ENCODE measurements around the gene BMP6. TPM values are rescaled to one million over a fixed set of nuclear protein-coding genes. Genes with fewer than 3 reads are reported as not detected.

The BMP6 gene
- total and polyA plus RNA-seq, 2 of the 8 experiments (the other 6 are each of a cell fraction or from before 2014, with no cell fraction given) = 2.0 to 2.1 TPM

- TF ChIP-seq, protein P1, sequence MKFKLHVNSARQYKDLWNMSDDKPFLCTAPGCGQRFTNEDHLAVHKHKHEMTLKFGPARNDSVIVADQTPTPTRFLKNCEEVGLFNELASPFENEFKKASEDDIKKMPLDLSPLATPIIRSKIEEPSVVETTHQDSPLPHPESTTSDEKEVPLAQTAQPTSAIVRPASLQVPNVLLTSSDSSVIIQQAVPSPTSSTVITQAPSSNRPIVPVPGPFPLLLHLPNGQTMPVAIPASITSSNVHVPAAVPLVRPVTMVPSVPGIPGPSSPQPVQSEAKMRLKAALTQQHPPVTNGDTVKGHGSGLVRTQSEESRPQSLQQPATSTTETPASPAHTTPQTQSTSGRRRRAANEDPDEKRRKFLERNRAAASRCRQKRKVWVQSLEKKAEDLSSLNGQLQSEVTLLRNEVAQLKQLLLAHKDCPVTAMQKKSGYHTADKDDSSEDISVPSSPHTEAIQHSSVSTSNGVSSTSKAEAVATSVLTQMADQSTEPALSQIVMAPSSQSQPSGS (IDR thresholded peaks at IDR 0.05; ENCODE audit: low read length) = no peak
- no peak for TF ChIP-seq TCF12 (IDR thresholded peaks at IDR 0.05; ENCODE audit: low read depth, low read length)
These were observed 24.6 kb upstream of the BMP6 start (continued) for GRCh38 chr6:7701212-7701834.

Data from H1 (cell line).